Uterus (tissue), 2 donors: ENCODE data around the gene RNF39.

ENCODE experiments used
- CTCF ChIP-seq, 4 experiments: fragments of 200-600 bp in 2 of 4; fragments of 450-650 bp in 2 of 4; sonication (generic) in 2 of 4; IDR thresholded peaks; one replicate each; pipeline ENCODE4 v1.5.1; 2016 to 2019; ENCODE audit warnings: antibody characterized with exemption in 4 of 4, mild to moderate bottlenecking in 2 of 4, moderate library complexity in 1 of 4
- POLR2A ChIP-seq, 2 donors: fragments of 450-650 bp; IDR thresholded peaks; one replicate each; pipeline ENCODE4 v1.6.1; 2016; ENCODE audit warnings: antibody characterized with exemption in 2 of 2, mild to moderate bottlenecking in 1 of 2, moderate library complexity in 1 of 2

GRCh38 chr6:30055513-30055912, 20.1 kb downstream of the RNF39 start:
- TF ChIP-seq CTCF (IDR thresholded peaks at IDR 0.05) (no peak), POLR2A (IDR thresholded peaks at IDR 0.05) (no peak)
